ENCODE results near the gene SCO2.
"Not testable (repeated sequence)": the region's sequence is repeated elsewhere in the genome, so short reads cannot be mapped to it uniquely, and the experiment has no call there.

The SCO2 gene

GRCh38 chr22:50520184-50520583, 5.2 kb downstream of the SCO2 start:
- not testable (repeated sequence) for DNase-seq (ENCODE audit: low spot score)

DNA sequence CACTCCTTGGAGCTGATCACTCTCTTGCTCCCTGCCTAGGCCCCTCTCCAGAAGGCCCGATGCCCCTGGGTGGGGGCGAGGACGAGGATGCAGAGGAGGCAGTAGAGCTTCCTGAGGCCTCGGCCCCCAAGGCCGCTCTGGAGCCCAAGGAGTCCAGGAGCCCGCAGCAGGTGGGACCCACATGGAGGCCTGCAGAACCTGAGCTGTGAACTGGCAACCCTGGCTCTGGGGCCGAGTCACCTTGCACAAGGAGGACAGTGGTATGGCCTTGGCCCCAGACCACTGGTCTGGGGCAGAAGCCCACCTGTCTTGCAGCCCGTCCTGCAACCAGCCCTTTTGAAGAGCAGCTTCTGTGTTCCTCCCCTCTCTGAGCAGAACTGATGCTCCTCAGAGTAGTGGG, 6.2 kb downstream of the SCO2 start:
- DNase-seq (ENCODE audit: low spot score): no peak

DNA sequence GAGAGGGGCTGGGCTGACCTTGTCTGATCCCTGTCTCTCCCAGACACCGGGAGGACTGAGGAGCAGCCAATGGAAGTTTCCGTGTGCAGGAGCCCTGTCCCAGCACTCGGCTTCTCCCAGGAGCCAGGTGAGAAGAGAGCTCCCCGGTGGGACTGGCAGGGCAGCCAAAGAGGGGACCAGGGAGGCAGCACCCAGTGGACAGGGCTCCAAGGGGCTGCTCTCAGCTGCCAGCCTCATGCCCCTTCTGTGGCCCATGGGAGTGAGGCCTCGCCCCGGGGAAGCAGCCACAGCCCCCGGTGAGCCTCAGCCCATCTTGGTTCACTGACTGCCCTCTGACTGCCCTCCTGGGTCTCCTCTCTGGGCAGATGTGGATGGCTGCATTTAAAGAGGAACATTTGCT, 6.8 kb downstream of the SCO2 start:
- no peak for DNase-seq (ENCODE audit: low spot score)

GRCh38 chr22:50517495-50518260, 7.7 kb downstream of the SCO2 start:
- DNase-seq (ENCODE audit: low spot score): no peak

- DNase-seq (ENCODE audit: low spot score): no peak
These were observed 8.5 kb downstream of the SCO2 start for GRCh38 chr22:50516891-50517290.

DNA sequence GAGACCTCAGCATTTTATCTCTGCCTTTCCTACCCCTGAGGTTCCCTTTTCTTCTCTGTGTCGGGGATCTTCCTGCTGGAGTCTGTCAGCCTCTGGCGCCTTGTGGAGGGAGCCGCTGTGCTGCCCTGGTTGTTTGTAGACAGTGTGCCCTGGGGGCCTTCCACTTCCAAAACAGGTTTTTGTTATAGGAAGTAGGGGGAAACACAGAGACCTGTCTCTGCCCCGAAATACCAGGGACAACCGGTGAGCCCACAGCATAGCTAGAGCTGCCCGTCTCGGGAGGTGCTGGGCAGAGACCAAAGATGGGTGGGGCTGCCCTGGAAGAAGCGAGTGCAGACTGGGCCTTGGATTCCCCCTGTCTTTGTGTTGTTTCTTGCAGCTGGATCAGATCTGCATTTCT, 9.3 kb downstream of the SCO2 start:
- DNase-seq (ENCODE audit: low spot score): no peak

DNA sequence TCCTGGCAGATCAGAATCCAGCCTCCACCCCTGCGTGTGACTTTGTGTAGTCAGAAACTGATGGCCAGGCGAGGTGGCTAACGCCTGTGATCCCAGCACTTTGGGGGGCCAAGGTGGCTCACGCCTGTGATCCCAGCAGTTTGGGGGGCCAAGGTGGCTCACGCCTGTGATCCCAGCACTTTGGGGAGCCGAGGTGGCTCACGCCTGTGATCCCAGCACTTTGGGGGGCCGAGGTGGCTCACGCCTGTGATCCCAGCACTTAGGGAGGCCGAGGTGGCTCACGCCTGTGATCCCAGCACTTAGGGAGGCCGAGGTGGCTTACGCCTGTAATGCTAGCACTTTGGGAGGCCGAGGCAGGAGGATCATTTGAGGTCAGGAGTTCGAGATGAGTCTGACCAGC, 12.2 kb downstream of the SCO2 start:
- no peak for DNase-seq (ENCODE audit: low spot score)

DNA sequence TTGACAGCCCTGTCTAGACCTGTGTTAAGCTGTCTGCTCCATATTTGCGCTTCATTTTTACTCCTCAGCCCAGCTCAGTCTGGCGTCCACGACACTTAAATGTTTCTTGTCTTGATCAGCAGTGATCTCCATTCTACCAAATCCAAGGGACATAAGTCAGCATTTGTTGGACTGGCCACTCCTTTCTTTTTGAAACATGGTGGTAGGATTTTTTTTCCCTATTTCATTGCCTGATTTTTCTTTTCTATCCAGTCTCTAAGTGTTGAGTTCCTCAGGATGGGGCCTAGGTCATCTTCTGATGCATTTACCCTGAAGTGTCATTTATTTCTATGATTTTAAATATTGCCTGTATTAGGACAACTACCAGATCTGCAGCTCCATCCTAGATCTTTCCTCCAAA, 16.5 kb downstream of the SCO2 start:
- DNase-seq (ENCODE audit: low spot score): no peak

DNA sequence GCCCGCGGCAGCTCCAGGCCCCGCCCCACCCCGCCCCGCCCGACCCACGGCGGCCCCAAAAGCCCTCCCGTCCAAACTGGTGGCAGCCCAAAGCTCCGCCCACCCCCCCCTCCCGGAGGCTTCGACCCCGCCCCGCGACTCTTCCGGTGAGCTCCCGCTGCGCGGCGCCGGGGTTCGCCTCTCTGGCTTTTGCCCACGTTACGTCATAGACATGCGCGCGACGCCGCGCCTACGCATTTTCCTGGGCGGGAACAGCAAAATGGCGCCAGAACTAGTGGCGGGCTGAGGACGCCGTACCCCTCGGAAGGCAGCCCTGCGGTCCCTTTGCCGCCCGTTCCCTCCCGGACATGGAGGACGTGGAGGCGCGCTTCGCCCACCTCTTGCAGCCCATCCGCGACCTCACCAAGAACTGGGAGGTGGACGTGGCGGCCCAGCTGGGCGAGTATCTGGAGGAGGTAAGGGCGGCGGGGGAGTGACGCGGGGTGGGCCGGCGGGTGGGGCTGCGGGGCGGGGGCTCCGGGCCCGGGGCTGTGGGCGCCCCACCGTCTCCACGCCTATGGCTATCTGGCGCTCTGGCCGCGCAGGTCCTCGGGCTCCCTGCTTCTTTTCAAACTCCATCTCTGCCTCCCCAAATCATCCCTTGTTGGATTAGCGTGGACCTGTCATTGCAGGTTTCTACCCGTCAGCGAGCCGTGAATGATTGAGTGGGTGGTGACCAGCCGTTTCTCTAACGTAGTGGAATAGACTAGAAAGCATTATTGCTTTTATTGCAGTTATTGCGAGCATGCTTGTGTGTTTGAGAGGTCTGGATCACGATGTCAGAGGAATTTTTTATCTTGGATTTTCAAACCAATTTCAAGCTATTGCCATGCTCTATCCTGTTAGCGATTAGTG, 17.2 kb downstream of the SCO2 start, which contains the start of gene NCAPH2:
TSS of gene NCAPH2 (plus strand) at position 234 of the 894 bp plus-strand sequence. CDS start at position 348, 114 bp downstream.
- peak; percentile 97 for DNase-seq (ENCODE audit: low spot score)

DNA sequence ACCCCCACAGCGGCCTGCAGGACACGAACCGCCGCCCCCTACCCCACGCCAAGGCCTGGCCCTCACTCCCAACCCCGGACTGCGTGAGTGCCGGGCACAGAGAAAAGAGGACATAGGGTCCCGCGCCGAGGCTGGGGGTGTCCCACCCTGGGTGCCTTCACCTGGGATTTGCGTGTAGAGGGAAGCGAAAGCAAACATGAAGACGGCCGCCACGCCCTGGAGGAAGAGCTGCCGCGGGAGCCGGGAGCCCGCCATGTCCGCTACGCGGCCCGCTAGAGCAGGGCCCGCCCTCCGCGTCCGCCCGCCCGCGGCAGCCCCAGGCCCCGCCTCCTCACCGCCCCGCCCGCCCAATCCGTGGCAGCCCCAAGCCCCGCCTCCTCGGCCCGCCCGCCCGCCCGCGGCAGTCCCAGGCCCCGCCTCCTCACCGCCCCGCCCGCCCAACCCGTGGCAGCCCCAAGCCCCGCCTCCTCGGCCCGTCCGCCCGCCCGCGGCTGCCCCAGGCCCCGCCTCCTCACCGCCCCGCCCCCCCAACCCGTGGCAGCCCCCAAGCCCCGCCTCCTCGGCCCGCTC, 17.9 kb downstream of the SCO2 start, which contains the start of gene LMF2:
TSS of gene LMF2 (minus strand) at position 282 of the 570 bp plus-strand sequence. CDS start at position 255, 27 bp downstream.
- peak; percentile 92 for DNase-seq (ENCODE audit: low spot score)

GRCh38 chr22:50506611-50507420, 18.6 kb downstream of the SCO2 start:
- DNase-seq (ENCODE audit: low spot score): no peak

DNA sequence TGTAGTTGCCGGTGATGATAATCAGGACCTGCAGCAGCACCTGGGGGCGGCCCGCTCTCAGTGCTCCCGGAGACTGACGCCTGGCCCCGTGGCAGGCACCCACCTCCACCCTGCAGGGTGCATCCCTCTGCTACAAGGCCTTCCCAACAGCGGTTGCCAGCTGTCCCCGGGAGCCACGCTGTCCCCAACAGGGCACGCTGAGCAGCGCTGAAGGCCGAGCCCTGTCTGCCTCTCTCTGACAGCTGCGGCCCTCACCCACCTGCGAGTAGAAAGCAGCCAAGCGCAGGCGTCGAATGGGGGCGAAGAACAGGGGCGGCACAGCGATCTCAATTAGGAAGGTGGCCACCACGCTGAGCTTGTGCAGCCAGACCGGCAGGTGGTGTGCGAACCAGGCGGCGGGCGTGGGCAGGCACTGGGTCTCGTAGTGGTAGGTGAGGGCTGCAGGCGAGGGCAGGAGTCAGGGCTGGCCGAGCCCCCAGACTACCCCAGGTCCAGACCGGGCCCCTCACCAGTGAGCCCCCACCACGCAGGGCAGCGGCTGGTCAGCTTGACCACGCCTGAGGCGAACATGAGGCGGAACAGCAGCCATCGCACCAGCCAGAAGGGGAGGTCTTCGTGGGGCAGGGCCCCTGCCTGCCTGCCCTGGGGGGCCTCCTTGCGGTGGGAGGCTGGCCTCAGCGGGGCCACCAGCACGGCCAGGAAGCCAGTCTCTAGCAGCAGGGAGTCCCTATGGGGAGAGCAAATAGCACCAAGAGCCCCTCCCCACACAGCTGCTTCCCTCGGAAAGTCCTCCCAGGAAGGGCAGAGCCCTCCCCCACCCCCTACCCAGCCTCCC, 19.4 kb downstream of the SCO2 start:
- DNase-seq (ENCODE audit: low spot score): no peak

GRCh38 chr22:50505276-50505775, 20.1 kb downstream of the SCO2 start:
- DNase-seq (ENCODE audit: low spot score): no peak

GRCh38 chr22:50504369-50505211, 20.8 kb downstream of the SCO2 start:
- DNase-seq (ENCODE audit: low spot score): no peak

GRCh38 chr22:50503475-50504145, 21.8 kb downstream of the SCO2 start:
- DNase-seq (ENCODE audit: low spot score): no peak

DNA sequence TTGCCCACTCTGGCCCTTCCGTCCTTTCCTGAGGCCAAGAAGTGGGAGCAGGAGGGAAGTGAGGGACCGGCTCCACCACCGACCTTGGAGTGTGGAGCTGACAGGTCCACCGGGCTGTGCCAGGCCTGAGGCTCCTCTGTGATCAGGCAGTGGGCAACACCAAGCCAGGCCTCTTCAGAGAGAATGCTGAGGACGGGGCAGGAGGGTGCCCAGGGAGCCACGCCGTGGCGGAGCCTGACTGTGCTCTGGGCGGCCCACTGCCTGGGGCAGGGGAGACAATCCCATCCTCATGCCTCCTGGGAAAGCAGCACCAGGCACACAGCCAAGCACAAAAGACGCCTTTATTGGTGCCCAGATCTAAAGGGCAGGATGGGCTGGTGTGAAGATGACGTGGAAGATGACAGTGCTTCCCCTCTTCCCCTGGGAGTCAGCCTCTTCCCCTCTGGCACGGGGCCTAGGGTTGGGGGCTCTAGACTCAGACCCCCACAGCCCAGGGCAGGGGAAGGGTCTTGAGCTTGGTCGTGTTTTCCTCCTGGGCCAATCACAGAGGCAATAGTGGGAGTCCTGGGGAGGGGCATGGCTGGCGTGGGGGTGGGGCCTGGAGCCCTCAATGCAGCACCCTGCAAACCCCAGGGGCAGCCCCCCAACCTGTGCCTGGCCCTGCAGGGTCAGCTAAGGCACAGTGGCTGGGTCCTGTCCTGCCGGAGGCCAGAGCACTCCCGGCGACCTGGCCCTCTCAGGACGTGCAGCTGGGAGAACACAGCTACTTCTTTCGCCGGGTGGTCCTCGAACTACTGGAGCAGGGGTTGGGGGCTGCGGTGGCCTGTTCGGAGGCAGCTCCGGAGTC, 22.5 kb downstream of the SCO2 start:
- no peak for DNase-seq (ENCODE audit: low spot score)

DNA sequence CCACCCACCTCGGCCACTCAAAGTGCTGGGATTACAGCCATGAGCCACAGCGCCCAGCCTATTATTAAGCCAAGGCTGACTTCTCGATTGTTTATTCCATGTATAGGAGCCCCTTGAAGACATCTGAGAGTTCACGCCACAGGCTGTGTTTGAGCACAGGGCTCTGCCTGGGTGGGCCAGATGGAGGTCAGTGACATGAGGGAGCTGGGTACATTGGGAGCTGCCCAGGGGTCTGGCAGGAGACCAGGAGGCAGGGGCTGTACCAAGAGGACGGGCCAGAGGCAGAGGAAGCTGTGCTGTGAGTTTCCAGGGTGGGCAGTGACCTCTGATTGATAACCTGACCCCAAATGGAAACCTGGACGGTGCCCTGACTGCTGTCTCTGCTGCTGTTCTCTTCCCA, 23.3 kb downstream of the SCO2 start:
- no peak for DNase-seq (ENCODE audit: low spot score)

GRCh38 chr22:50500452-50500851, 24.9 kb downstream of the SCO2 start:
- DNase-seq (ENCODE audit: low spot score): no peak
